GOT3 (cell line): ENCODE results near the gene CNDP1.

Experiments used
- DNase-seq: peaks from one replicate; lab custom pipeline; 2025; ENCODE audit warnings: mixed read lengths; lab: John Stamatoyannopoulos, UW

The CNDP1 gene

GRCh38 chr18:74582642-74583041 lies 48.3 kb downstream of the CNDP1 start:
- no peak for DNase-seq

GRCh38 chr18:74587441-74587840 lies 53.1 kb downstream of the CNDP1 start:
- DNase-seq: no peak

GRCh38 chr18:74589021-74589420 lies 54.7 kb downstream of the CNDP1 start:
- no peak for DNase-seq

- no peak for DNase-seq
Observed at GRCh38 chr18:74589811-74590210, 55.5 kb downstream of the CNDP1 start.

GRCh38 chr18:74590671-74591070 lies 56.4 kb downstream of the CNDP1 start:
- DNase-seq: no peak

- no peak for DNase-seq
Observed at GRCh38 chr18:74595431-74595830, 61.1 kb downstream of the CNDP1 start.

- no peak for DNase-seq
Observed at GRCh38 chr18:74597034-74597661, 62.8 kb downstream of the CNDP1 start.

GRCh38 chr18:74597662-74598349 lies 63.5 kb downstream of the CNDP1 start, which contains the start of gene ZNF407:
ZNF407 (plus strand) TSS chr18:74597870; CDS start chr18:74631020, 33,150 bp downstream.
- DNase-seq: peak; percentile 19

GRCh38 chr18:74598350-74599001 lies 64.2 kb downstream of the CNDP1 start:
- no peak for DNase-seq

- no peak for DNase-seq
Observed at GRCh38 chr18:74604361-74604760, 70.1 kb downstream of the CNDP1 start.

GRCh38 chr18:74604774-74605173 lies 70.5 kb downstream of the CNDP1 start:
- no peak for DNase-seq

- DNase-seq: no peak
Observed at GRCh38 chr18:74608681-74609080, 74.4 kb downstream of the CNDP1 start.

- DNase-seq: no peak
Observed at GRCh38 chr18:74609535-74609934, 75.2 kb downstream of the CNDP1 start.

GRCh38 chr18:74610051-74610615 lies 75.8 kb downstream of the CNDP1 start:
- no peak for DNase-seq

GRCh38 chr18:74610860-74611259 lies 76.6 kb downstream of the CNDP1 start:
- DNase-seq: no peak

GRCh38 chr18:74611765-74612164 lies 77.5 kb downstream of the CNDP1 start:
- no peak for DNase-seq

- no peak for DNase-seq
Observed at GRCh38 chr18:74613381-74613780, 79.1 kb downstream of the CNDP1 start.

- no peak for DNase-seq
Observed at GRCh38 chr18:74616494-74616893, 82.2 kb downstream of the CNDP1 start.

- no peak for DNase-seq
Observed at GRCh38 chr18:74617486-74617885, 83.2 kb downstream of the CNDP1 start.

- DNase-seq: no peak
Observed at GRCh38 chr18:74622072-74622471, 87.8 kb downstream of the CNDP1 start.

- DNase-seq: no peak
Observed at GRCh38 chr18:74623047-74623816, 88.9 kb downstream of the CNDP1 start.

GRCh38 chr18:74624466-74624865 lies 90.2 kb downstream of the CNDP1 start:
- no peak for DNase-seq
